A549 (cell line): Measurements from ENCODE around the gene PRSS27. TPM values are rescaled to one million over a fixed set of nuclear protein-coding genes. Genes with fewer than 3 reads are reported as not detected.

Source experiments
- ATAC-seq, 2 experiments: fragments of 200-7000 bp in 1 of 2; fragments of >200 bp in 1 of 2; cut with Nextera tagmentation in 1 of 2; cut with Tn5 transposase in 1 of 2; 3 replicates each; pipeline versions ENCODE4 v1.8.0 to v1.9.1; 2018 to 2020; ENCODE audit warnings: mild to moderate bottlenecking in 1 of 2, moderate library complexity in 1 of 2
- CTCF ChIA-PET: fragments of 300-600 bp; sonication (Branson Sonifier 250); formaldehyde crosslinking; extraction: SDS; loops from one replicate; lab custom pipeline; 2021; ENCODE audit warnings: antibody characterized with exemption, inconsistent platforms; lab: Yijun Ruan, JAX
- POLR2A ChIA-PET: fragments of 350-600 bp; formaldehyde crosslinking; extraction: SDS; loops from one replicate; lab custom pipeline; 2021; ENCODE audit warnings: antibody characterized with exemption, inconsistent platforms; lab: Yijun Ruan, JAX
- DNase-seq, 2 experiments: peaks; one replicate each; pipeline versions ENCODE4 v3.0.0 to v3.0.0-alpha.2; 2011 to 2016; ENCODE audit warnings: low read depth in 1 of 2, low spot score in 1 of 2
- FAIRE-seq: peaks from 2 replicates; lab custom pipeline; 2011; peaks lifted over from hg19 to GRCh38; lab: Jason Lieb, UNC
- H3K27ac ChIP-seq, 2 experiments: fragments of >200 bp; sonication (Bioruptor Twin); formaldehyde crosslinking; 3 replicates each; pipeline ENCODE4 v1.5.1; 2016 to 2017
- H3K4me1 ChIP-seq: fragments of >200 bp; sonication (Bioruptor Twin); formaldehyde crosslinking; 3 replicates; pipeline ENCODE4 v1.6.1; 2016
- H3K4me2 ChIP-seq: fragments of >200 bp; sonication (Bioruptor Twin); formaldehyde crosslinking; 3 replicates; pipeline ENCODE4 v1.6.1; 2016
- H3K4me3 ChIP-seq: fragments of >200 bp; sonication (Bioruptor Twin); formaldehyde crosslinking; 3 replicates; pipeline ENCODE4 v1.5.1; 2016
- H3K9me3 ChIP-seq: fragments of >200 bp; sonication (Bioruptor Twin); formaldehyde crosslinking; 3 replicates; pipeline ENCODE4 v1.6.1; 2016
- BHLHE40 ChIP-seq: IDR thresholded peaks from 2 replicates; pipeline ENCODE4 v1.6.1; 2012; ENCODE audit warnings: low read depth, low read length, inconsistent platforms
- CBX8 ChIP-seq: fragments of 200-600 bp; sonication (generic); IDR thresholded peaks from 2 replicates; pipeline ENCODE4 v1.6.1; 2016
- CHD4 ChIP-seq: fragments of 200-600 bp; sonication (generic); IDR thresholded peaks from 2 replicates; pipeline ENCODE4 v1.6.1; 2016; ENCODE audit warnings: antibody characterized with exemption, mild to moderate bottlenecking, borderline replicate concordance
- EHF ChIP-seq: fragments of 250-450 bp; sonication (Bioruptor Pico); IDR thresholded peaks from 2 replicates; pipeline ENCODE4 v1.5.0; 2020; ENCODE audit warnings: mild to moderate bottlenecking
- EP300 ChIP-seq, 2 experiments: fragments of >200 bp; sonication (Bioruptor Twin); formaldehyde crosslinking; IDR thresholded peaks; 2 replicates in 1 of 2; 3 replicates in 1 of 2; pipeline ENCODE4 v1.6.1; 2016 to 2017
- ESRRA ChIP-seq: fragments of 150-350 bp; IDR thresholded peaks from 2 replicates; pipeline ENCODE4 v1.6.1; 2014; ENCODE audit warnings: mild to moderate bottlenecking, low read length, borderline replicate concordance
- FOSL2 ChIP-seq, 2 experiments: fragments of 450-650 bp in 1 of 2; fragments of >200 bp in 1 of 2; sonication (Bioruptor Twin) in 1 of 2; formaldehyde crosslinking; IDR thresholded peaks; 2 replicates each; pipeline versions ENCODE4 v1.5.0 to v1.6.1; 2016 to 2020; ENCODE audit warnings: mild to moderate bottlenecking in 1 of 2, moderate library complexity in 1 of 2
- HDAC2 ChIP-seq: fragments of 200-600 bp; sonication (generic); IDR thresholded peaks from 2 replicates; pipeline ENCODE4 v1.6.1; 2016
- HOXB13 ChIP-seq: fragments of 250-450 bp; sonication (Bioruptor Pico); IDR thresholded peaks from 2 replicates; pipeline ENCODE4 v1.5.0; 2020; ENCODE audit warnings: low read depth, mild to moderate bottlenecking, moderate library complexity
- HOXB5 ChIP-seq: fragments of 250-450 bp; sonication (Bioruptor Pico); IDR thresholded peaks from 2 replicates; pipeline ENCODE4 v1.5.0; 2020; ENCODE audit warnings: mild to moderate bottlenecking, moderate library complexity
- JUN ChIP-seq, 2 experiments: fragments of >200 bp; sonication (Bioruptor Twin); formaldehyde crosslinking; IDR thresholded peaks; 2 replicates in 1 of 2; 3 replicates in 1 of 2; pipeline ENCODE4 v1.6.1; 2016 to 2017
- KDM5A ChIP-seq: fragments of 200-600 bp; sonication (generic); IDR thresholded peaks from 2 replicates; pipeline ENCODE4 v1.6.1; 2016; ENCODE audit warnings: antibody characterized with exemption, mild to moderate bottlenecking
- MAZ ChIP-seq: fragments of 150-350 bp; IDR thresholded peaks from 2 replicates; pipeline ENCODE4 v1.6.1; 2014; ENCODE audit warnings: antibody characterized with exemption, low read depth, low read length, borderline replicate concordance
- NPAS2 ChIP-seq: fragments of 250-450 bp; sonication (Bioruptor Pico); IDR thresholded peaks from 2 replicates; pipeline ENCODE4 v1.8.0; 2022; ENCODE audit warnings: mild to moderate bottlenecking, moderate library complexity, borderline replicate concordance
- NR3C1 ChIP-seq: fragments of >200 bp; sonication (Bioruptor Twin); formaldehyde crosslinking; IDR thresholded peaks from 3 replicates; pipeline ENCODE4 v1.6.1; 2017
- PHF8 ChIP-seq: fragments of 200-600 bp; sonication (generic); IDR thresholded peaks from 2 replicates; pipeline ENCODE4 v1.6.1; 2016; ENCODE audit warnings: low read depth, mild to moderate bottlenecking, antibody characterized with exemption, moderate library complexity, borderline replicate concordance
- POLR2AphosphoS2 ChIP-seq: conservative IDR thresholded peaks from 2 replicates; pipeline ENCODE4 v1.6.1; 2012; ENCODE audit warnings: low read length, improper control_type of control experiment, inconsistent platforms
- RARB ChIP-seq: fragments of 250-450 bp; sonication (Bioruptor Pico); IDR thresholded peaks from 2 replicates; pipeline ENCODE4 v1.8.0; 2021; ENCODE audit warnings: mild to moderate bottlenecking, moderate library complexity
- RCOR1 ChIP-seq: fragments of 150-350 bp; IDR thresholded peaks from 2 replicates; pipeline ENCODE4 v1.6.1; 2014; ENCODE audit warnings: antibody characterized with exemption, low read length, low read depth
- RFX5 ChIP-seq: fragments of 450-650 bp; IDR thresholded peaks from 2 replicates; pipeline ENCODE4 v1.7.1; 2014; ENCODE audit warnings: antibody characterized with exemption, mild to moderate bottlenecking, moderate library complexity
- SREBF2 ChIP-seq: fragments of 450-650 bp; IDR thresholded peaks from 2 replicates; pipeline ENCODE4 v1.6.1; 2014; ENCODE audit warnings: mild to moderate bottlenecking, moderate library complexity
- WGBS: methylation state at CpG from one replicate; pipeline ENCODE4 v1.1.6; 2017; ENCODE audit errors: missing lambda C conversion rate; 5-methylcytosine and 5-hydroxymethylcytosine counted together
- polyA plus RNA-seq, 4 experiments: library from polyadenylated mRNA; depleted of rRNA in 3 of 4; stranded (reverse); fragments of >200 nt; fragmentation: RNase III in 1 of 4; extraction: RNeasy Plus Mini Kit Qiagen cat#74134 plus additional on column Dnase treatment in 1 of 4; gene quantifications; 2 replicates in 3 of 4; 3 replicates in 1 of 4; pipeline ENCODE4 v1.2.3, GENCODE V29; 2011 to 2017
- TF ChIP-seq, protein P1 (sequence below): fragments of >200 bp; sonication (Bioruptor Twin); formaldehyde crosslinking; IDR thresholded peaks from 3 replicates; pipeline ENCODE4 v1.5.1; 2016
- TF ChIP-seq, protein P2 (sequence below): fragments of >200 bp; sonication (Bioruptor Twin); formaldehyde crosslinking; IDR thresholded peaks from 2 replicates; pipeline ENCODE4 v1.6.1; 2016
- TF ChIP-seq, protein P3 (sequence below): fragments of 200-600 bp; sonication (generic); IDR thresholded peaks from 2 replicates; pipeline ENCODE4 v1.6.1; 2016; ENCODE audit warnings: antibody characterized with exemption, mild to moderate bottlenecking, moderate library complexity

PRSS27 gene
- polyA plus RNA-seq, 2 of the 4 experiments (the other 2 are of a cell fraction), result 1.00 to 1.2 TPM

DNA sequence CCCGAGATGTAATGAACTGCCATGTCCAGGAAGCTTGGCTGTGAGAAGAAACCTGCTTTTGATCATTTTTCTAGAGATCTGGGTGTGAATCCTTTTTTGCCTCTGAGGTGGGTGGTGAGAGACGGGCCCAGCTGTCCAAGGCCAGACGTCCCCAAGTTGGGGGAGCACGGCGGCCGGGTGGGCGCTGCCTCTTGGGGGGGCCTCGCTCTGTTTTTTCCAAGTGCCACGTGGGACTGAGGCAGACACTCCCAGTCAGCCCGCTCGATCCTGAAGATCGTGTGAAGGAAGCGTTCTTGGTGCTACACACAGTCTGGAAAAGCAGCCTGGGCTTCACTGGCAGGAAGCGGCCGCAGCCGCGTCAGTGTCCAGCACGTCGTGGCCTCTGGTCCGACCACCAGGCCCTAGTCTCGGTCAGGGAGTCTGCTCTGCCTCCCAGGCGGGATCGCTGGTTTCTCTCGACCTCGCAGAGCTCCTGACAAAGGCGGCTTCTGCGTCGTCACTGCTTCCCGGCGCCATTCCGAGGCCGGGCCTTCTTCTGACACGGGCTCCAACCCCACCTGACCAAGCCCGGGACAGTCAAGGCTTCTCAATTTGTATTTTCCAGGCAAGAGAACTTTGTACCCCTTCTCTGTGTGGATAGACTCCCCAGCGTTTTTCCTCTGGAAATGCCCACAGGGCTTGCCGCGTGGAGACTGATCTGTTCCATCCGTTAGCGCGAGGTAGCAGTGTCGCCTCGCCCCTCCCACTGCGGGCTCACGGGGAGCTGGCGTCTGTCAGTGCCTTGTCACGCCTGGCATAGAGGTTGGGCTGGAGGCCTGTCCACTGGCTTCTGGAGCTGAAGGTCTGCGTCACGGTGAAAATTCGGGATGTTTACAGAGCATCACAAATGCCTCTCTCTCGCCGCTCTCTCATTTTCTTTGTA lies 12.4 kb downstream of the PRSS27 start:
- no peak for FAIRE-seq
- Histone ChIP-seq H3K9me3 (no peaks in the 10 kb centered on the region), H3K27ac (no peak overlapping the region), H3K4me3 (no peak overlapping the region), H3K4me1 (no peaks in the 10 kb centered on the region), H3K4me2 (no peak overlapping the region)
- 91% methylated on average over 46 of the region's 51 CpGs for WGBS
- ATAC-seq, result no peak
- POLR2A ChIA-PET, result interaction anchor here (1.3 kb wide), 1 partner anchor 25 kb away, joined by 3 read pairs; the partner anchor contains the start of gene KCTD5
- TF ChIP-seq HDAC2, result no peak
- TF ChIP-seq HOXB5, result no peak
- TF ChIP-seq BHLHE40, result no peak
- TF ChIP-seq POLR2AphosphoS2, result no peak
- no peak for TF ChIP-seq RCOR1
- TF ChIP-seq NPAS2 (CRISPR knock-in tag), result no peak
- no peak for TF ChIP-seq KDM5A
- no peak for TF ChIP-seq MAZ
- TF ChIP-seq, protein P1, sequence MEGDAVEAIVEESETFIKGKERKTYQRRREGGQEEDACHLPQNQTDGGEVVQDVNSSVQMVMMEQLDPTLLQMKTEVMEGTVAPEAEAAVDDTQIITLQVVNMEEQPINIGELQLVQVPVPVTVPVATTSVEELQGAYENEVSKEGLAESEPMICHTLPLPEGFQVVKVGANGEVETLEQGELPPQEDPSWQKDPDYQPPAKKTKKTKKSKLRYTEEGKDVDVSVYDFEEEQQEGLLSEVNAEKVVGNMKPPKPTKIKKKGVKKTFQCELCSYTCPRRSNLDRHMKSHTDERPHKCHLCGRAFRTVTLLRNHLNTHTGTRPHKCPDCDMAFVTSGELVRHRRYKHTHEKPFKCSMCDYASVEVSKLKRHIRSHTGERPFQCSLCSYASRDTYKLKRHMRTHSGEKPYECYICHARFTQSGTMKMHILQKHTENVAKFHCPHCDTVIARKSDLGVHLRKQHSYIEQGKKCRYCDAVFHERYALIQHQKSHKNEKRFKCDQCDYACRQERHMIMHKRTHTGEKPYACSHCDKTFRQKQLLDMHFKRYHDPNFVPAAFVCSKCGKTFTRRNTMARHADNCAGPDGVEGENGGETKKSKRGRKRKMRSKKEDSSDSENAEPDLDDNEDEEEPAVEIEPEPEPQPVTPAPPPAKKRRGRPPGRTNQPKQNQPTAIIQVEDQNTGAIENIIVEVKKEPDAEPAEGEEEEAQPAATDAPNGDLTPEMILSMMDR, result no peak
- TF ChIP-seq, protein P2, sequence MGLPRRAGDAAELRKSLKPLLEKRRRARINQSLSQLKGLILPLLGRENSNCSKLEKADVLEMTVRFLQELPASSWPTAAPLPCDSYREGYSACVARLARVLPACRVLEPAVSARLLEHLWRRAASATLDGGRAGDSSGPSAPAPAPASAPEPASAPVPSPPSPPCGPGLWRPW, result no peak
- TF ChIP-seq NR3C1, result no peak
- TF ChIP-seq, protein P3, sequence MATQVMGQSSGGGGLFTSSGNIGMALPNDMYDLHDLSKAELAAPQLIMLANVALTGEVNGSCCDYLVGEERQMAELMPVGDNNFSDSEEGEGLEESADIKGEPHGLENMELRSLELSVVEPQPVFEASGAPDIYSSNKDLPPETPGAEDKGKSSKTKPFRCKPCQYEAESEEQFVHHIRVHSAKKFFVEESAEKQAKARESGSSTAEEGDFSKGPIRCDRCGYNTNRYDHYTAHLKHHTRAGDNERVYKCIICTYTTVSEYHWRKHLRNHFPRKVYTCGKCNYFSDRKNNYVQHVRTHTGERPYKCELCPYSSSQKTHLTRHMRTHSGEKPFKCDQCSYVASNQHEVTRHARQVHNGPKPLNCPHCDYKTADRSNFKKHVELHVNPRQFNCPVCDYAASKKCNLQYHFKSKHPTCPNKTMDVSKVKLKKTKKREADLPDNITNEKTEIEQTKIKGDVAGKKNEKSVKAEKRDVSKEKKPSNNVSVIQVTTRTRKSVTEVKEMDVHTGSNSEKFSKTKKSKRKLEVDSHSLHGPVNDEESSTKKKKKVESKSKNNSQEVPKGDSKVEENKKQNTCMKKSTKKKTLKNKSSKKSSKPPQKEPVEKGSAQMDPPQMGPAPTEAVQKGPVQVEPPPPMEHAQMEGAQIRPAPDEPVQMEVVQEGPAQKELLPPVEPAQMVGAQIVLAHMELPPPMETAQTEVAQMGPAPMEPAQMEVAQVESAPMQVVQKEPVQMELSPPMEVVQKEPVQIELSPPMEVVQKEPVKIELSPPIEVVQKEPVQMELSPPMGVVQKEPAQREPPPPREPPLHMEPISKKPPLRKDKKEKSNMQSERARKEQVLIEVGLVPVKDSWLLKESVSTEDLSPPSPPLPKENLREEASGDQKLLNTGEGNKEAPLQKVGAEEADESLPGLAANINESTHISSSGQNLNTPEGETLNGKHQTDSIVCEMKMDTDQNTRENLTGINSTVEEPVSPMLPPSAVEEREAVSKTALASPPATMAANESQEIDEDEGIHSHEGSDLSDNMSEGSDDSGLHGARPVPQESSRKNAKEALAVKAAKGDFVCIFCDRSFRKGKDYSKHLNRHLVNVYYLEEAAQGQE, result no peak
- TF ChIP-seq CHD4, result no peak
- no peak for TF ChIP-seq HOXB13 (CRISPR knock-in tag)
- no peak for TF ChIP-seq EP300 (IDR thresholded peaks at IDR 0.05)
- CTCF ChIA-PET, result interaction anchor here (0.9 to 1.7 kb wide), 2 partner anchors 10 kb away, joined by 3 to 5 read pairs; no protein-coding TSS in a partner anchor
- DNase-seq, result no peak

DNA sequence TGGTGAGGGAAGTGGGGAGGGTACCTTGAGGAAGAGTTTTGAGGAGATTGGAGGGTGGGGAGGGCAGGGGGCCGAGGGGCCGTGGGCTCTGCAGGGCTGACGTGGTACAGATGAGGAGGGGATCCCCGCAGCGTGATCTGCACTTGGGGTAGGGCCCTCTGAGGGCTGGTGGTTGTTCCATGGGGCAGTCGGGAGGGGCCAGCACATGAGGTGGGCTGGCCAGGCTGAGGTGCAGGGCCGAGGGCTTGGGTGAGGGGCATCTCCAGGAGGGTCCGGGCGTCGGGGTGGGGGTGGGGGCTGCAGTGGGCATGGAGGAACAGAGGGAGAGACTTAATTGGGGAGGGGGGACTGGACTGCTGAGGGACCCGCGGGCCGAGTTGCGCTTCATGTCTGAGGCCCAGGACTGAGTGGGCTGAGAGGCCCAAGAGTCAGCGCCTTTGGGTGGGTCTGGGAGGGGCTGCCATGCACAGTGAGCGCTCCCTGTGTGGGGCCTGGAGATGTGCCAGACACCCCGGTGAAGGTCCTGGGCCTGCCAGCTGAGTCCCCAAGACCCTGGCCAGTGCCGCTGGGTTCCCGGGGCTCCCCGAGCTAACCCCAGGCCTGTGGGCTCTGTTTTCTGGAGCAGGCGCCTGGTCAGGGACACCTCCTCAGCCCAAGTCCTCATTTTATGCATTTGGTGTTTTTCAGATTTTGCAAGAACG lies 13.3 kb downstream of the PRSS27 start:
- no peak for TF ChIP-seq HDAC2
- no peak for TF ChIP-seq MAZ
- no peak for TF ChIP-seq SREBF2
- no peak for TF ChIP-seq PHF8
- TF ChIP-seq KDM5A, result no peak
- TF ChIP-seq EHF (CRISPR knock-in tag), result no peak
- TF ChIP-seq RARB (CRISPR knock-in tag), result no peak
- TF ChIP-seq JUN (IDR thresholded peaks at IDR 0.05), result no peak
- no peak for TF ChIP-seq FOSL2 (IDR thresholded peaks at IDR 0.05)
- no peak for TF ChIP-seq FOSL2 (CRISPR knock-in tag; IDR thresholded peaks at IDR 0.05)
- TF ChIP-seq CBX8, result no peak
- TF ChIP-seq RCOR1, result no peak
- TF ChIP-seq NPAS2 (CRISPR knock-in tag), result no peak
- TF ChIP-seq POLR2AphosphoS2, result no peak
- no peak for TF ChIP-seq RFX5
- TF ChIP-seq ESRRA, result no peak
- DNase-seq (no peak), ATAC-seq (no peak), FAIRE-seq (no peak)
- WGBS, result 89% methylated on average over 12 of the region's 22 CpGs
- Histone ChIP-seq H3K27ac (no peak overlapping the region), H3K9me3 (no peaks in the 10 kb centered on the region), H3K4me3 (no peak overlapping the region), H3K4me1 (no peaks in the 10 kb centered on the region), H3K4me2 (no peak overlapping the region)
- ChIA-PET CTCF (interaction anchor here (1.2 to 1.7 kb wide), 2 partner anchors 11 to 117 kb away, joined by 4 to 5 read pairs; no protein-coding TSS in a partner anchor), POLR2A (interaction anchor here (1.4 kb wide), 1 partner anchor 24 kb away, joined by 3 read pairs; the partner anchor contains the start of gene KCTD5)
